Ishikawa (cell line): ENCODE results near the gene VEGFC.

ENCODE experiments used
- CEBPB ChIP-seq: IDR thresholded peaks from 2 replicates; pipeline ENCODE4 v1.6.1; 2012
- CREB1 ChIP-seq: IDR thresholded peaks from 2 replicates; pipeline ENCODE4 v1.6.1; 2012; ENCODE audit warnings: low read depth
- EGR1 ChIP-seq: IDR thresholded peaks from 2 replicates; pipeline ENCODE4 v1.6.1; 2012
- EP300 ChIP-seq: IDR thresholded peaks from 2 replicates; pipeline ENCODE4 v1.6.1; 2012; ENCODE audit warnings: borderline replicate concordance
- FOXM1 ChIP-seq: IDR thresholded peaks from 2 replicates; pipeline ENCODE4 v1.6.1; 2012; ENCODE audit warnings: low read depth, borderline replicate concordance
- NFIC ChIP-seq: IDR thresholded peaks from 2 replicates; pipeline ENCODE4 v1.6.1; 2012
- RAD21 ChIP-seq: IDR thresholded peaks from 2 replicates; pipeline ENCODE4 v1.6.1; 2012; ENCODE audit warnings: low read depth
- TAF1 ChIP-seq: IDR thresholded peaks from 2 replicates; pipeline ENCODE4 v1.6.1; 2012; ENCODE audit warnings: low read depth, mild to moderate bottlenecking
- TCF12 ChIP-seq: IDR thresholded peaks from 2 replicates; pipeline ENCODE4 v1.6.1; 2012; ENCODE audit warnings: low read depth
- TEAD4 ChIP-seq: IDR thresholded peaks from 2 replicates; pipeline ENCODE4 v1.6.1; 2012
- YY1 ChIP-seq: IDR thresholded peaks from 2 replicates; pipeline ENCODE4 v1.6.1; 2012; ENCODE audit warnings: low read depth
- ZBTB7A ChIP-seq: IDR thresholded peaks from 2 replicates; pipeline ENCODE4 v1.6.1; 2012; ENCODE audit warnings: low read depth
- TF ChIP-seq, protein P1 (sequence below): IDR thresholded peaks from 2 replicates; pipeline ENCODE4 v1.6.1; 2012
- TF ChIP-seq, protein P2 (sequence below): IDR thresholded peaks from 2 replicates; pipeline ENCODE4 v1.6.1; 2012; ENCODE audit warnings: low read depth, mild to moderate bottlenecking
- TF ChIP-seq, protein P3 (sequence below): IDR thresholded peaks from 2 replicates; pipeline ENCODE4 v1.6.1; 2012

VEGFC gene

DNA sequence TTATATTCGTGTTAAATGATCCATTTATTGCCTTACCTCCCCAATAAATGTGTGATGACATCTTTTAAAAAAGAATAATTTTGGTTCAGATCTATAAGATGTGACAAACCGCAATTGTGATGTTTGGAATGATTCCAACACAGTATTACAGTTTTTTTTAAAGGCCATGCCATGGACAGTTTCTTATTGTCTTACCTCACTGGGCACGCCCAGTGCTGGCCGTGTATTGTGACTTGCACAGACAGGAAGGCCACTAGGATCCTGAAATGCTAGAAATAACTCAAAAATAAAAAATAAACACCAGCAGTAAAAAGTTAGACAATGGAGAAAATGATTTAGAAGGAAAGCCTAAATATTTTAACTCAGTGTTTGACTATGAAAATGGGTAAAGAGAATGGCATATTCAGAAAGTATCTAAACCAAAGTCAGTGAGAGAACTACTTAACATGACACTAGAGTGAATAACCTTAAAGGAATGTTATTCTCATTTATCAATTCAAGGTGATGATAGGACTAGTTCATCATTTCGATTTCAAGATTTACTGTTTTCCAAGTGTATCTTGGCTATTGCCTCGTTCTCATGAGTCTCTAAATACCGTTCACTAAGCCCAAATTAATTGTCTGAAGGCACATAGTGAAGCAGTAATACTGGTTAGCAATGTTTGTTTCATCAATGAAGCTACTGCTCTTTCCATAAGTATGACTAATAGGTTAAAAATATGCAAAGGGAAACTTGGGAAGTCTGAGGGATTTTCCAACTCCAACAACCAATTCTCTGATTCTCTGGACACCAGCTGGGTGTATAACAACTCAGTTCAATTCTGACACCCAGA is 46.1 kb upstream of the VEGFC start:
- TF ChIP-seq CEBPB (no peak), NFIC (no peak), TCF12 (no peak), EGR1 (no peak), YY1 (no peak), ZBTB7A (no peak), FOXM1 (no peak), TEAD4 (no peak), EP300 (no peak), TAF1 (no peak), CREB1 (no peak), RAD21 (no peak)
- TF ChIP-seq, protein P1, sequence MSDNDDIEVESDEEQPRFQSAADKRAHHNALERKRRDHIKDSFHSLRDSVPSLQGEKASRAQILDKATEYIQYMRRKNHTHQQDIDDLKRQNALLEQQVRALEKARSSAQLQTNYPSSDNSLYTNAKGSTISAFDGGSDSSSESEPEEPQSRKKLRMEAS: no peak
- TF ChIP-seq, protein P2, sequence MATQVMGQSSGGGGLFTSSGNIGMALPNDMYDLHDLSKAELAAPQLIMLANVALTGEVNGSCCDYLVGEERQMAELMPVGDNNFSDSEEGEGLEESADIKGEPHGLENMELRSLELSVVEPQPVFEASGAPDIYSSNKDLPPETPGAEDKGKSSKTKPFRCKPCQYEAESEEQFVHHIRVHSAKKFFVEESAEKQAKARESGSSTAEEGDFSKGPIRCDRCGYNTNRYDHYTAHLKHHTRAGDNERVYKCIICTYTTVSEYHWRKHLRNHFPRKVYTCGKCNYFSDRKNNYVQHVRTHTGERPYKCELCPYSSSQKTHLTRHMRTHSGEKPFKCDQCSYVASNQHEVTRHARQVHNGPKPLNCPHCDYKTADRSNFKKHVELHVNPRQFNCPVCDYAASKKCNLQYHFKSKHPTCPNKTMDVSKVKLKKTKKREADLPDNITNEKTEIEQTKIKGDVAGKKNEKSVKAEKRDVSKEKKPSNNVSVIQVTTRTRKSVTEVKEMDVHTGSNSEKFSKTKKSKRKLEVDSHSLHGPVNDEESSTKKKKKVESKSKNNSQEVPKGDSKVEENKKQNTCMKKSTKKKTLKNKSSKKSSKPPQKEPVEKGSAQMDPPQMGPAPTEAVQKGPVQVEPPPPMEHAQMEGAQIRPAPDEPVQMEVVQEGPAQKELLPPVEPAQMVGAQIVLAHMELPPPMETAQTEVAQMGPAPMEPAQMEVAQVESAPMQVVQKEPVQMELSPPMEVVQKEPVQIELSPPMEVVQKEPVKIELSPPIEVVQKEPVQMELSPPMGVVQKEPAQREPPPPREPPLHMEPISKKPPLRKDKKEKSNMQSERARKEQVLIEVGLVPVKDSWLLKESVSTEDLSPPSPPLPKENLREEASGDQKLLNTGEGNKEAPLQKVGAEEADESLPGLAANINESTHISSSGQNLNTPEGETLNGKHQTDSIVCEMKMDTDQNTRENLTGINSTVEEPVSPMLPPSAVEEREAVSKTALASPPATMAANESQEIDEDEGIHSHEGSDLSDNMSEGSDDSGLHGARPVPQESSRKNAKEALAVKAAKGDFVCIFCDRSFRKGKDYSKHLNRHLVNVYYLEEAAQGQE: no peak
- TF ChIP-seq, protein P3, sequence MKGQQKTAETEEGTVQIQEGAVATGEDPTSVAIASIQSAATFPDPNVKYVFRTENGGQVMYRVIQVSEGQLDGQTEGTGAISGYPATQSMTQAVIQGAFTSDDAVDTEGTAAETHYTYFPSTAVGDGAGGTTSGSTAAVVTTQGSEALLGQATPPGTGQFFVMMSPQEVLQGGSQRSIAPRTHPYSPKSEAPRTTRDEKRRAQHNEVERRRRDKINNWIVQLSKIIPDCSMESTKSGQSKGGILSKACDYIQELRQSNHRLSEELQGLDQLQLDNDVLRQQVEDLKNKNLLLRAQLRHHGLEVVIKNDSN: no peak

DNA sequence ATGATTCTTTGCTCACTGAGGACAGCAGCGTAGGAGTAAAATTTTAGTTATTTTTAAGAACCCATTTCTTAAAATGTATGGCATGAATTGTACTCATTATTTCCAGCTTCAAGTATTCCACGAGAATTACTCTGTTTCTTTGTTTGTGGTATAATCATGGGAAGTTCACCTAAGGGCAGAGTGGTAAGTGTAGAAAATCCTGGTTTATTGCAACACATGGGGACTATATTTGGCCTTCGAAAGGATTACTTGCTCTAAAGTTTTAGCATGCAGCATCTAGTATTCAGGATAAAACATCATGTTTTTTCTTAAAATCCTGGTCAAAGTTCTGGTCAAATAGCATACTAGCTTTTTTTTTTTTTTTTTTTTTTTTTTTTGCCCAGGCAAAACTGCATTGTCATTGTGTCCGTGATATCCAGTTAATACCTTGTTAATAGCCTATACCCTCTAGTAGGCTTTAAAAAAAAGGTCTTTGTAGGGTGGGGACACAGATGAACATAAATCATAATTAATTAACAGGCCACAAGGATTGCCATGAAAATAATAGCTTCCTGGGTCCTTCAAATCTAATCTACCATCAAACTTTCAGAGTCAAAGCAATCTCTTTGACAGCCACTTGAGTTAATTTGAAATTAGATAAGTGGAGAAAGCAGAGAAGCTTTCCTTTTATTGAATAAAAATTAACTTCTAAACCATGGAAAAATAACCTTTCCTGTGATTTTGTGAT is 44.6 kb upstream of the VEGFC start:
- no peak for TF ChIP-seq ZBTB7A
- no peak for TF ChIP-seq FOXM1
- no peak for TF ChIP-seq YY1
- no peak for TF ChIP-seq EGR1
- no peak for TF ChIP-seq CEBPB
- TF ChIP-seq, protein P3: no peak
- TF ChIP-seq EP300: no peak

DNA sequence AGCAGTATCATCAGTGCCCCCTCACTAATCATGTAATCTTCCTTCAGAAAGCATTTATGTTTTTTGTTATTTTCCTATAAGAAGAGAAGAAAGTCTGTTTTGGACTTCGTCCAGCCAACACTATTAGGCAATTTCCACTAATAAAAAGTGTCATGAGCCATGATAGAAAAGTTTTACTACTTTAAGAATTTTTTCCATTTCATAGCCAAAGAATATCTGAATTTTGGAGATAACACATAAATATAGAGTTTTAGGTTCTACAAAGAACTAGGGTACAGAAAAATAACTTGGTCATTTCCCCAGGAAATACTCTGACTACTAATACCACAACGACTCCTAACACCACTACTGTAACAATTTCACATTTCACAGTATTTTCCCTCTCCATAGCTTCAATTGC is 41.8 kb upstream of the VEGFC start:
- no peak for TF ChIP-seq CREB1
- TF ChIP-seq, protein P2: no peak
- no peak for TF ChIP-seq CEBPB
- TF ChIP-seq RAD21: no peak
- no peak for TF ChIP-seq YY1
- TF ChIP-seq, protein P1: no peak
- TF ChIP-seq EP300: no peak
- TF ChIP-seq TAF1: no peak
- no peak for TF ChIP-seq TCF12
- no peak for TF ChIP-seq EGR1
- TF ChIP-seq TEAD4: no peak
- TF ChIP-seq NFIC: no peak
- TF ChIP-seq ZBTB7A: no peak
- no peak for TF ChIP-seq FOXM1
- TF ChIP-seq, protein P3: no peak

DNA sequence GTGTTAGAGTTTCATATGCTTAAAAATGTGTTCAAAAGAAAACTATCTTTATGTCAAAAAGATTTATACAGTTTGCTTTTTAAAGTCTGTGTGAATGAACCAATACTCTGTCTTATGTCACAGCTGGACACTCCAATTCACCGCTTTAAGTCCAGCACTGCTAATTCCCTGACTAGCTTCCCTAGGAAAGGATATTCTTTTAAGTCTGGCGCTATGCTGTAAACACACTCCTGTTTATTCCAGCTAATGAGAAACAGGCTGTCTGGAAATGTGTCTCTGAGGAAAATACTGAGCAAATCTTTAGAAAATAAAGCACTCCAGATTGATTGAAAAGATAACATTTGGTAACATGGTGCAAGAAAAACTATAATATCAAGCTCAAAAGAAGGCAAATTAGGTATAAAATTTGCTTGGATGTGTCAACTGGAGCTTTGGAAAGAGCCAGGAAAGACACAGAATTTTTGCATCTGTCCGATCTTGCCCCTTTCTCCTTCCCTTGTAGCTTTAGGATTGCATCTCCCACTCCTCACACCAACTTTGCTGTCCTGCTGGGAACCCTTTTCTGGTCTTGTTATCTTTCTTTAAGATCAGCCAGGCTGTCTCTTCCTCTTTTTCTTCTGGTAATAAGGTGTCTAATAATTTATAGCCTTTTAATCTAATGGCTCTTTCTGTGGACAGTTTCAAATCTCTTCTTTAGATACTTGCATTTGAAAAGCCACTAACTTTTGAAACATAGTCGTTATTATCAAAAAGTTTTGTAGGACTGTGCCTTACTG is 40.9 kb upstream of the VEGFC start:
- TF ChIP-seq, protein P2: no peak
- TF ChIP-seq TEAD4: no peak
- TF ChIP-seq, protein P3: no peak
- TF ChIP-seq YY1: no peak
- no peak for TF ChIP-seq CEBPB
- TF ChIP-seq TAF1: no peak
- TF ChIP-seq TCF12: no peak
- no peak for TF ChIP-seq FOXM1
- no peak for TF ChIP-seq RAD21
